ENCODE measurements around the gene SLC7A14.

The SLC7A14 gene

GRCh38 chr3:170470063-170471016 lies 115.5 kb downstream of the SLC7A14 start:
- DNase-seq (ENCODE audit: low read depth in 2 of 2), result no peak

GRCh38 chr3:170469151-170470062 lies 116.5 kb downstream of the SLC7A14 start:
- no peak for DNase-seq (ENCODE audit: low read depth in 2 of 2)

- DNase-seq (ENCODE audit: low read depth in 2 of 2), result no peak
Measured at GRCh38 chr3:170467571-170468147, 118.2 kb downstream of the SLC7A14 start.

GRCh38 chr3:170467007-170467406 lies 118.9 kb downstream of the SLC7A14 start:
- DNase-seq (ENCODE audit: low read depth in 2 of 2), result no peak

GRCh38 chr3:170465955-170466354 lies 119.9 kb downstream of the SLC7A14 start:
- no peak for DNase-seq (ENCODE audit: low read depth in 2 of 2)

- no peak for DNase-seq (ENCODE audit: low read depth in 2 of 2)
Measured at GRCh38 chr3:170463011-170463410, 122.9 kb downstream of the SLC7A14 start.

- no peak for DNase-seq (ENCODE audit: low read depth in 2 of 2)
Measured at GRCh38 chr3:170458285-170458684, 127.6 kb downstream of the SLC7A14 start.

- DNase-seq (ENCODE audit: low read depth in 2 of 2), result no peak
Measured at GRCh38 chr3:170454509-170454908, 131.4 kb downstream of the SLC7A14 start.

GRCh38 chr3:170450039-170450438 lies 135.8 kb downstream of the SLC7A14 start:
- DNase-seq (ENCODE audit: low read depth in 2 of 2), result no peak

GRCh38 chr3:170448584-170448983 lies 137.3 kb downstream of the SLC7A14 start:
- DNase-seq (ENCODE audit: low read depth in 2 of 2), result no peak

GRCh38 chr3:170443457-170443856 lies 142.4 kb downstream of the SLC7A14 start:
- DNase-seq (ENCODE audit: low read depth in 2 of 2), result no peak

- no peak for DNase-seq (ENCODE audit: low read depth in 2 of 2)
Measured at GRCh38 chr3:170442947-170443346, 142.9 kb downstream of the SLC7A14 start.

- DNase-seq (ENCODE audit: low read depth in 2 of 2), result no peak
Measured at GRCh38 chr3:170441412-170441811, 144.5 kb downstream of the SLC7A14 start.

- DNase-seq (ENCODE audit: low read depth in 2 of 2), result no peak
Measured at GRCh38 chr3:170440344-170440743, 145.5 kb downstream of the SLC7A14 start.

GRCh38 chr3:170438836-170439235 lies 147.0 kb downstream of the SLC7A14 start:
- no peak for DNase-seq (ENCODE audit: low read depth in 2 of 2)

GRCh38 chr3:170437696-170438407 lies 148.0 kb downstream of the SLC7A14 start:
- DNase-seq (ENCODE audit: low read depth in 2 of 2), result no peak

- no peak for DNase-seq (ENCODE audit: low read depth in 2 of 2)
Measured at GRCh38 chr3:170437176-170437575, 148.7 kb downstream of the SLC7A14 start.

- DNase-seq (ENCODE audit: low read depth in 2 of 2), result no peak
Measured at GRCh38 chr3:170436697-170437096, 149.2 kb downstream of the SLC7A14 start.

- no peak for DNase-seq (ENCODE audit: low read depth in 2 of 2)
Measured at GRCh38 chr3:170432416-170432815, 153.5 kb downstream of the SLC7A14 start.

- no peak for DNase-seq (ENCODE audit: low read depth in 2 of 2)
Measured at GRCh38 chr3:170431054-170431453, 154.8 kb downstream of the SLC7A14 start.

GRCh38 chr3:170429050-170429449 lies 156.8 kb downstream of the SLC7A14 start:
- no peak for DNase-seq (ENCODE audit: low read depth in 2 of 2)
